MCF 10A (cell line): ENCODE measurements around the gene AGPAT4. TPM values are rescaled to one million over a fixed set of nuclear protein-coding genes. Genes with fewer than 3 reads are reported as not detected.

Experiments
- BruUV-seq: library from RNA; stranded (reverse); fragments of 400-500 nt; replicated peaks from 2 replicates; lab custom pipeline; 2021; lab: Mats Ljungman, UMichigan
- CTCF ChIA-PET: fragments of 300-600 bp; sonication (Branson Sonifier 250); formaldehyde crosslinking; extraction: SDS; loops from one replicate; lab custom pipeline; 2021; ENCODE audit warnings: antibody characterized with exemption, inconsistent platforms; lab: Yijun Ruan, JAX
- POLR2A ChIA-PET: fragments of 300-600, 350-650 bp; sonication (Branson Sonifier 250); formaldehyde crosslinking; extraction: SDS; loops from one replicate; lab custom pipeline; 2020; ENCODE audit warnings: antibody characterized with exemption, inconsistent platforms; lab: Yijun Ruan, JAX
- DNase-seq: peaks from one replicate; pipeline ENCODE4 v3.0.0-alpha.2; 2018; ENCODE audit not compliant: unreplicated experiment
- H3K27ac Mint-ChIP-seq: one replicate; pipeline ENCODE4 v1.8.0; 2022; ENCODE audit warnings: mild to moderate bottlenecking, low read depth, mixed read lengths; ENCODE audit not compliant: unreplicated experiment
- H3K27me3 Mint-ChIP-seq: one replicate; pipeline ENCODE4 v1.8.0; 2022; ENCODE audit warnings: mixed read lengths; ENCODE audit not compliant: insufficient read depth, unreplicated experiment
- H3K36me3 Mint-ChIP-seq: one replicate; pipeline ENCODE4 v1.8.0; 2022; ENCODE audit warnings: mild to moderate bottlenecking, moderate library complexity, mixed read lengths; ENCODE audit not compliant: insufficient read depth, unreplicated experiment
- H3K4me1 Mint-ChIP-seq: one replicate; pipeline ENCODE4 v1.8.0; 2022; ENCODE audit warnings: mixed read lengths; ENCODE audit not compliant: insufficient read depth, unreplicated experiment
- H3K4me3 Mint-ChIP-seq: one replicate; pipeline ENCODE4 v1.8.0; 2022; ENCODE audit warnings: mild to moderate bottlenecking, moderate library complexity, mixed read lengths; ENCODE audit not compliant: unreplicated experiment
- H3K9me3 Mint-ChIP-seq: one replicate; pipeline ENCODE4 v1.8.0; 2022; ENCODE audit warnings: mixed read lengths; ENCODE audit not compliant: unreplicated experiment
- intact Hi-C: fragments of 100-400 bp; cut with micrococcal nuclease; formaldehyde crosslinking; loops from 2 replicates; pipeline ENCODE4 v1.14.1; 2022
- total RNA-seq: library from RNA; stranded (reverse); gene quantifications from 2 replicates; pipeline ENCODE4 v1.2.3, GENCODE V29; 2022
- TF ChIP-seq, protein P1 (sequence below): fragments of 200-600 bp; IDR thresholded peaks from one replicate; pipeline ENCODE4 v1.8.0; 2022; ENCODE audit warnings: antibody characterized with exemption, mild to moderate bottlenecking; ENCODE audit not compliant: unreplicated experiment

AGPAT4 gene
- total RNA-seq, 1 experiment from 2014 or later = 5.6 TPM

DNA sequence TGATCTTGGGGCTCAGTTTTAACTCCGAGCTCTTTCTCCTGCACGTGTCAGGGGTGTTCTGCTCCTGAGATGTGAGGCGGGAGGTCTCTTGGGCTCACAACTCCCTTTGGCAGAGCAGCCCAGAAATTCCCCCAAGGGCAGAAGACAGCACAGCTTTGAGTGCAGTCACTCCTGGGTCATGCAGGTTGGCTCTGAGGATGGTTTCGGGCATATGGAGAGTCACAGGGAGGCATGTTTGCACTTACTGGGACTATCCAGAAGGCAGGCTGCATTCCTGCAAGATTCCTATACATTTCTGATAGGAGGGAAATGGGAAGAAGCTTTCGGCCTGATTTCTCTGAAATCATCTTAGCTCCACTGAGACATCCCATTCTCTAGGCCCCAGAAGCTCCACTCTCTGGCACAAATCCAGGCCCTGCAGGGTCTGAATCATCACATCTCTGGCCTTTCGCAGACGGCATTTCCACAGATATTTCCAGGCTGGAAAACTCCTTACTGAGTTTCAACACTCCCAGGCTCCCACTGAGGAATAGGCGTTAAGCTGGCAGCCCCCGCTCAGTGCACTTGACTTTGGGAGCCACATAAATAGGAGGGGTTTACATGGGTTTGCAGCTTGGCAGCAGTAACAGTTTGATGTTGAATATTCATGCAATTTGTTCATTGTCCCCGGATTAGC is 39.7 kb downstream of the AGPAT4 start:
- TF ChIP-seq, protein P1, sequence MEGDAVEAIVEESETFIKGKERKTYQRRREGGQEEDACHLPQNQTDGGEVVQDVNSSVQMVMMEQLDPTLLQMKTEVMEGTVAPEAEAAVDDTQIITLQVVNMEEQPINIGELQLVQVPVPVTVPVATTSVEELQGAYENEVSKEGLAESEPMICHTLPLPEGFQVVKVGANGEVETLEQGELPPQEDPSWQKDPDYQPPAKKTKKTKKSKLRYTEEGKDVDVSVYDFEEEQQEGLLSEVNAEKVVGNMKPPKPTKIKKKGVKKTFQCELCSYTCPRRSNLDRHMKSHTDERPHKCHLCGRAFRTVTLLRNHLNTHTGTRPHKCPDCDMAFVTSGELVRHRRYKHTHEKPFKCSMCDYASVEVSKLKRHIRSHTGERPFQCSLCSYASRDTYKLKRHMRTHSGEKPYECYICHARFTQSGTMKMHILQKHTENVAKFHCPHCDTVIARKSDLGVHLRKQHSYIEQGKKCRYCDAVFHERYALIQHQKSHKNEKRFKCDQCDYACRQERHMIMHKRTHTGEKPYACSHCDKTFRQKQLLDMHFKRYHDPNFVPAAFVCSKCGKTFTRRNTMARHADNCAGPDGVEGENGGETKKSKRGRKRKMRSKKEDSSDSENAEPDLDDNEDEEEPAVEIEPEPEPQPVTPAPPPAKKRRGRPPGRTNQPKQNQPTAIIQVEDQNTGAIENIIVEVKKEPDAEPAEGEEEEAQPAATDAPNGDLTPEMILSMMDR = no peak
- H3K4me1 Mint-ChIP-seq = peaks cover 10% of the 10 kb centered on the region
- intact Hi-C loops = no loop called here
- peak; percentile 96 for DNase-seq
- no peak overlapping the region for H3K27ac Mint-ChIP-seq
- peaks cover 6% of the 10 kb centered on the region for H3K36me3 Mint-ChIP-seq
- CTCF ChIA-PET = interaction anchor here (0.5 to 2.4 kb wide), 5 partner anchors 17 to 304 kb away, joined by 3 to 8 read pairs (median 3); no protein-coding TSS in a partner anchor
- POLR2A ChIA-PET = interaction anchor here (1.5 kb wide), 1 partner anchor 27 kb away, joined by 5 read pairs; no protein-coding TSS in a partner anchor
- no TSS peak for BruUV-seq
- no peaks in the 10 kb centered on the region for H3K27me3 Mint-ChIP-seq
- H3K9me3 Mint-ChIP-seq = no peaks in the 10 kb centered on the region
- H3K4me3 Mint-ChIP-seq = no peak overlapping the region

- peaks cover 18% of the 10 kb centered on the region for H3K4me1 Mint-ChIP-seq
These were observed 41.4 kb downstream of the AGPAT4 start for GRCh38 chr6:161232467-161232866.

GRCh38 chr6:161232010-161232409 is 41.9 kb downstream of the AGPAT4 start:
- ChIA-PET POLR2A (no interaction called here), CTCF (interaction anchor here (0.6 to 1.2 kb wide), 3 partner anchors 17 to 238 kb away, joined by 3 to 4 read pairs (median 3); no protein-coding TSS in a partner anchor)
- Mint-ChIP-seq H3K27ac (no peak overlapping the region), H3K4me1 (peaks cover 18% of the 10 kb centered on the region), H3K27me3 (no peaks in the 10 kb centered on the region), H3K36me3 (peaks cover 6% of the 10 kb centered on the region), H3K4me3 (no peak overlapping the region), H3K9me3 (no peaks in the 10 kb centered on the region)
- TF ChIP-seq, protein P1 = no peak
- intact Hi-C loops = no loop called here
- no TSS peak for BruUV-seq
- no peak for DNase-seq

More at GRCh38 chr6:161232467-161232866, 41.4 kb downstream of the AGPAT4 start:
- Mint-ChIP-seq H3K9me3 (no peaks in the 10 kb centered on the region), H3K4me3 (no peak overlapping the region), H3K27ac (no peak overlapping the region), H3K27me3 (no peaks in the 10 kb centered on the region), H3K36me3 (peaks cover 6% of the 10 kb centered on the region)
- DNase-seq = no peak
- CTCF ChIA-PET = interaction anchor here (1.1 to 2.4 kb wide), 3 partner anchors 18 to 239 kb away, joined by 3 to 8 read pairs (median 4); no protein-coding TSS in a partner anchor
- no TSS peak for BruUV-seq
- POLR2A ChIA-PET = interaction anchor here (0.6 kb wide), 1 partner anchor 8 kb away, joined by 3 read pairs; no protein-coding TSS in a partner anchor
- intact Hi-C loops = no loop called here
- TF ChIP-seq, protein P1 = no peak

DNA sequence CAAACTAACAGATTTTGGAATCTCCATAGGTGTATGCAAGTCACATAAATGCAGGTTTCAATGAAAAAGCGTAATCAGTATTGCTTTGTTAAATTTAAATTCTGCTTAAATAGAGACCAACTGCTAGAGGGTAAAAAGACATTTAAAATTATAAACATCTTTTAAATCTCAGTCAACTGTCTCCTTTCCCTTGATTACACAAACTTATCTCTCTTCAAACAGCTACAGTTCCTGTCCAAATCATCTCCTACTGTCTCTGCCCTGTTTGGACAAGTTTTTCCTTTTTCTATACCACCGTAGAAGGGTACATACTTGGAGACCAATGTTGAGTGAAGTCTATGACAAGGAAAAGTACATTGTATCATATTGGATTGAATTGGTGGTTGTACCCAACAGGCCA is 43.5 kb downstream of the AGPAT4 start:
- H3K27ac Mint-ChIP-seq = no peak overlapping the region
- CTCF ChIA-PET = no interaction called here
- POLR2A ChIA-PET = interaction anchor here (0.7 kb wide), 1 partner anchor 11 kb away, joined by 4 read pairs; no protein-coding TSS in a partner anchor
- no peaks in the 10 kb centered on the region for H3K9me3 Mint-ChIP-seq
- peaks cover 3% of the 10 kb centered on the region for H3K36me3 Mint-ChIP-seq
- H3K4me3 Mint-ChIP-seq = no peak overlapping the region
- no peak for DNase-seq
- TF ChIP-seq, protein P1 = no peak
- H3K4me1 Mint-ChIP-seq = peaks cover 18% of the 10 kb centered on the region
- no TSS peak for BruUV-seq
- intact Hi-C loops = no loop called here
- no peaks in the 10 kb centered on the region for H3K27me3 Mint-ChIP-seq
